Stimulated activated naive B cell treated with anti-CD40 and anti-IgM and Interleukin-4, amounts not matched to agents 10 μg/mL and 1 μg/mL and 100 μg/mL, for 72 hours (primary cell): ENCODE measurements around the gene GPR62.
A peak's percentile ranks its signal among the peaks of the same experiment; 100 is the strongest.
"Not testable (repeated sequence)": the region's sequence is repeated elsewhere in the genome, so short reads cannot be mapped to it uniquely, and the experiment has no call there.

Source experiments
- ATAC-seq, 2 donors: fragments of 150-1000 bp; cut with Tn5 transposase; replicated peaks; 2 replicates each; pipeline ENCODE4 v1.10.0; 2021; ENCODE audit warnings: moderate library complexity in 1 of 2
- DNase-seq: peaks from one replicate; pipeline ENCODE4 v3.0.0; 2021
- H3K27ac Mint-ChIP-seq: one replicate; pipeline ENCODE4 v1.8.0; 2022; ENCODE audit warnings: mild to moderate bottlenecking, mixed read lengths
- H3K27me3 Mint-ChIP-seq, 2 donors: one replicate each; pipeline ENCODE4 v1.8.0; 2022; ENCODE audit warnings: mixed read lengths in 2 of 2
- H3K36me3 Mint-ChIP-seq, 2 donors: one replicate each; pipeline ENCODE4 v1.8.0; 2022; ENCODE audit warnings: mixed read lengths in 2 of 2, mild to moderate bottlenecking in 1 of 2
- H3K4me1 Mint-ChIP-seq, 2 donors: one replicate each; pipeline ENCODE4 v1.8.0; 2022; ENCODE audit warnings: mixed read lengths in 2 of 2, mild to moderate bottlenecking in 1 of 2
- H3K4me3 Mint-ChIP-seq, 2 donors: one replicate each; pipeline ENCODE4 v1.8.0; 2022; ENCODE audit warnings: mild to moderate bottlenecking in 2 of 2, mixed read lengths in 2 of 2, moderate library complexity in 1 of 2
- H3K9me3 Mint-ChIP-seq, 2 donors: one replicate each; pipeline ENCODE4 v1.8.0; 2022; ENCODE audit warnings: mixed read lengths in 2 of 2, mild to moderate bottlenecking in 1 of 2

GPR62 gene

DNA sequence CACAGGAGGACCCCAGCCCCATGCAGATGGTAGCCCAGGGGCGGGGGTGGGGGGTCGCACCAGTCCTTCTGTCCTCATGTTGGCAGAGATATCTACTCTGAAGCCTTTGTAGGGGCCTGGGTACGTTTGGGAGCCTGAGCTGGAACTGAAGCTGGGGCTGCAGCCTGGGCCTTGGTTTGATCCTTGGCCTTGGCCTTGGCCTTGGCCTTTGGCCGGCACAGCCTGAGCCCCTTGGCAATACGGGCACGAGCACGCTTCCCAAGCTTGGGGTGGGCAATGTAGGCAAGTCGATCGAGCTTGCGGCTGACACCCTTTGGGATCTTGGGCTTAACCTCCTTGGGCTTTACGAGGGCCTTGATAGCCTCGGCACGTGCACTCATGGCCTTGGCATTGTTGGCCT, 38.5 kb downstream of the GPR62 start:
- not testable (repeated sequence) for H3K27me3 Mint-ChIP-seq, H3K9me3 Mint-ChIP-seq, ATAC-seq, DNase-seq
- H3K27ac Mint-ChIP-seq: peak overlapping the region; percentile 100
- H3K36me3 Mint-ChIP-seq: peaks cover 45 to 54% of the 10 kb centered on the region in 2 donors
- peak overlapping the region; percentile 93 to 100 for H3K4me3 Mint-ChIP-seq
- peaks cover 21 to 58% of the 10 kb centered on the region in 2 donors for H3K4me1 Mint-ChIP-seq

DNA sequence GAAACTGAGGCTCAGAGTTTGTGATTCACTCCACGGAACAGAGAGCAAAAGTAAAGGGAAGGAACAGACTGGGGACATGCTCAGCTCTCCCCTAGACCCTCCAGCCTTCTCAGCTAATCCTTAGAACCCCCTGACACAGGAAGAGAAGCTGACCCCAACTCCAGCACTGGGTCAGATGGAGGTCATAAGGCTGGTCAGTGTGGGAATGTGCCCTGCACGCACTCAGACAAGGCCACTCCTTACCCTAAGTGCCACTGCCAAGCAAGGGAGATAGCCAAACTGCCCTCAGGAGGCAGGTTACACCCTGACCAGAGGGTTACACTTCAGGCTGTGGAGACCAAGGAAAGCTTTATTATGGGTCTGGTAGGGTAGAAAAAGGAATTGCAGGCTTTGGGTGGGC, 39.3 kb downstream of the GPR62 start:
- H3K4me1 Mint-ChIP-seq: peaks cover 21 to 50% of the 10 kb centered on the region in 2 donors
- peaks cover 0 to 6% of the 10 kb centered on the region in 2 donors for H3K27me3 Mint-ChIP-seq
- peaks cover 44 to 49% of the 10 kb centered on the region in 2 donors for H3K36me3 Mint-ChIP-seq
- DNase-seq (no peak), ATAC-seq (no peak)
- H3K4me3 Mint-ChIP-seq: peak overlapping the region; percentile 93 to 100
- H3K27ac Mint-ChIP-seq: peak overlapping the region; percentile 100
- no peaks in the 10 kb centered on the region for H3K9me3 Mint-ChIP-seq

DNA sequence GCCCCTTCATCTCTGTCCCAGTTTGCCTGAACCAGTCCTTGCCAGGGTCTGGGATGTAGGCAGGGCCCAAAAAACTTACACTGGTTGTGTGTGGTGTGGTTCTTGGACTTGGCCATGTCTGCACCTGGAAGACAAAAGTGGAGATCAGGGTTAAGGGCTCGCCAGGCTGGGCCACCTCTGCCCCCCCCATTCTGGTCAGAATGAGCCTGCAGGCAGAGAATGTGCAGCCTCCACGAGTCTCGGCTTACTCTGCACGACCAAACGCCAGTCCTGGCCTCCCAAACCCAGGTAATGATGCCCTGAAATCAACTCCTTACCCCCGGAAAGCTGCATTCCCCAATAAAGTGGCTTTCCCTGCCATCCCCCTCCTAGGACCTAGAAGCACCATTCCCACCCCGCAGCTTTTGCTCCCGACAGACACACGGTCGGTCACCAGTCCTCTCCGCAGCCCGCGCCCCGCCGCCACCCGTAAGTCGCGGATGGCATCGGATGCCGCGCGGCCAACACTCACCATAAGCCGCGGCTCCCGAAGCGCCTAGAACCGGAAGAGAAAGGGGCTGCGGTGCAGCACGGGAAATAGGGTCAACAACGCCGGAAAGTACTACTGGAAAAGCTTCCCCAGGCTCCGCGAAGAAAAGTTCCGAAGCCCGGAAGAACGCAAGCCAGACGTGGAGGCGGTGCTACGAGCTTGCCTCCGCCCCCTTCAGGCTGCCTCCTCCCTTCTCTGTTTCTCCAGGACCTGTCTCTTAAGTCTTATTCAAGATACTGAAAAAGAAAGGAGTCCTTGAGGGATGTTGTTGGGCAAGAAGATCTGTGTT, 40.4 kb downstream of the GPR62 start, which contains the start of gene RPL29:
Gene RPL29, minus strand, starts transcription at position 550 of the 818 bp plus-strand sequence. Its CDS starts 434 bp downstream, at position 116.
- Mint-ChIP-seq H3K9me3 (no peaks in the 10 kb centered on the region), H3K4me3 (peak within 1 kb of the TSS; percentile 93 to 100), H3K36me3 (peaks cover 44 to 49% of the 10 kb centered on the region in 2 donors), H3K27me3 (peaks cover 0 to 6% of the 10 kb centered on the region in 2 donors), H3K27ac (peak within 1 kb of the TSS; percentile 100), H3K4me1 (peaks cover 21 to 50% of the 10 kb centered on the region in 2 donors)
- DNase-seq (peak; percentile 91), ATAC-seq (peak; percentile 92 to 96)

DNA sequence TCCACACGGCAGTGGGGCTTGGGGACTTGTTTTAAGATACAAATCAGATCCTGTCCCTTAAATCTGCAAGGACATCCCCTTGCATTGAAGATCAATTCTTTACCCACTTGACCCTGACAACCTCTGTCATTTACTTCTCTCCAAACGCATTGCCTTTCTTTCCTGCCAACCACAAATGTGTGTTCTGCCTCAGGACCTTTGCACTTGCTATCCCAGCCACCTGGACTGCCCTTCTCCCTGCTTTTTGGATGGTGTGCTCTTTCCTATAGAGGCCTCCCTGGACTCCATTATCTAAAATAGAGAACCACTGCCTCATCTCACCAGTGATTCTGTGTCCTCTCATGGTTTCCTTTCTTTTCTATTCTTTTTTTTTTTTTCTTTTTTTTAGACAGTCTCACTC, 42.0 kb downstream of the GPR62 start:
- Mint-ChIP-seq H3K27ac (no peak overlapping the region), H3K27me3 (peaks cover 0 to 6% of the 10 kb centered on the region in 2 donors), H3K4me1 (peaks cover 22 to 44% of the 10 kb centered on the region in 2 donors), H3K36me3 (peaks cover 32 to 34% of the 10 kb centered on the region in 2 donors), H3K4me3 (no peak overlapping the region), H3K9me3 (no peaks in the 10 kb centered on the region)
- ATAC-seq: no peak
- DNase-seq: no peak

DNA sequence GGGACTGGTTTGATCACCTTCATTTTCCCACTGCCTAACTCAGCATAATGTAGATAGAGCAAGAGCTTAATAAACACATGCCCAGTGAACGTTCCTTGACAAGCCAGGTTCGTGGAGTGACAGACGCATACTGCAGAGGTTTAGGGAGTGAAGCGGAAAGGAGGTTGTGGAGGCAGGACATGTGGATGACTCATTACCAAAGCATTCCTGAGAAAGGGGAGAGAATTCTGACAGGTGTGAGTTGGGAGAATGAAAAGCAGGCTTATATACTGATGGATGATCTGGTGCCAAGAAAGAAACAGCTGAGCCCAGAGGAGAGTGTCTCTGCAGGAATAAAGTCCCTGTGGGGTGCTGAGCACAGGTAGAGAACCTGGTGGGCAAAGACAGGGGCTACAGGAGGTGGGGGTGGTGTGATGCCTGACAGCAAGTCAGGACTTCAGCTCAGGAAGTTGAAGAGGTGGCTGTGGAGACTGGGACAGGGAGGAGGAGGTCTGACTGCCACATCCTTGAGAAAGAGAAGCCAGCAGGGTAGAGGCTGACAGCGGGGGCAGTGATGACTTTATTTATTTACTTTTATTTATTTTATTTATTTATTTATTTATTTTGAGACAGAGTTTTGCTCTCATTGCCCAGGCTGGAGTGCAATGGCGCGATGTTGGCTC, 42.9 kb downstream of the GPR62 start:
- peaks cover 25 to 27% of the 10 kb centered on the region in 2 donors for H3K36me3 Mint-ChIP-seq
- no peak overlapping the region for H3K4me3 Mint-ChIP-seq
- ATAC-seq (no peak), DNase-seq (no peak)
- H3K27me3 Mint-ChIP-seq: peaks cover 0 to 9% of the 10 kb centered on the region in 2 donors
- H3K9me3 Mint-ChIP-seq: no peaks in the 10 kb centered on the region
- peaks cover 17 to 37% of the 10 kb centered on the region in 2 donors for H3K4me1 Mint-ChIP-seq
- no peak overlapping the region for H3K27ac Mint-ChIP-seq

DNA sequence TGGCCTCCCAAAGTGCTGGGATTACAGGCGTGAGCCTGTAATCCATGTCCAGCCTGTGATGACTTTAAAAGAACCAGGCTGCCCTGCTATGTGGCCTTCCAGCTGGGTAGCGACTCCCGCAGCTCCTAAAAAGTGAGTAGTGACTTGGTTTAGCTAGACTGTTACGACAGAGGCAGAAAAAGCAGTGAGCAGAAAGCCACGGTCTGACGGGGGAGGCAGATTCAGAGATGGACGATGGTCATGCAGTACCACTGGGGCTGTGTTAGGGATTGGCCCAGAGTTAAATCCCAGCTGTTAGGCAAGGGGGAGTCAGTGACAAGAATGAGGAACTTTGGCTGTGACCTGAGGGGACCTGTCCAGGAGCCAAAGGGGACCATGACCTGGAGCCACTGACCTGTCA, 43.6 kb downstream of the GPR62 start:
- Mint-ChIP-seq H3K36me3 (peaks cover 19 to 21% of the 10 kb centered on the region in 2 donors), H3K4me3 (no peak overlapping the region), H3K27ac (no peak overlapping the region), H3K9me3 (no peaks in the 10 kb centered on the region), H3K27me3 (peaks cover 0 to 11% of the 10 kb centered on the region in 2 donors), H3K4me1 (peaks cover 14 to 30% of the 10 kb centered on the region in 2 donors)
- ATAC-seq (no peak), DNase-seq (no peak)

DNA sequence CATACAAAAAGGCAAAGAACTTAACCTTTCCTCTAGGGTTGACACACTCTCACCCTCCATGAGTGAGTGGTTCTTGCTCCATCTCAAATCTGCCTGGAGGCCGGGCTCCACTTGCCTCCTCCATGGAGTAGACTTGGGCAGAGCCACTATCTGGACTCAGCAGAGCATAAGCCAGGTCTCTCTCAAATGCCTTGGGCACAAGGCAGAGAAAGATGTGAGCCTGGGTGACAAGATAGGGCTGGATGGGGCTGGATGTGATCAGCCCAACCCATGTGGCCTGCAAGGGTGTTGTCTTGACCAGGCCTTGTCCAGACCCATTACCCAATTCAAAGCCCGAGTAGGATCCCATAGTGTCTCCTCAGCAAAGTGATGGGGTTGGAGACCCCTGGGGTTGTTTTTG, 44.7 kb downstream of the GPR62 start:
- peaks cover 10 to 20% of the 10 kb centered on the region in 2 donors for H3K4me1 Mint-ChIP-seq
- DNase-seq (no peak), ATAC-seq (no peak)
- H3K4me3 Mint-ChIP-seq: no peak overlapping the region
- peaks cover 4 to 11% of the 10 kb centered on the region in 2 donors for H3K27me3 Mint-ChIP-seq
- peaks cover 10% of the 10 kb centered on the region in 2 donors for H3K36me3 Mint-ChIP-seq
- no peak overlapping the region for H3K27ac Mint-ChIP-seq
- H3K9me3 Mint-ChIP-seq: no peaks in the 10 kb centered on the region

DNA sequence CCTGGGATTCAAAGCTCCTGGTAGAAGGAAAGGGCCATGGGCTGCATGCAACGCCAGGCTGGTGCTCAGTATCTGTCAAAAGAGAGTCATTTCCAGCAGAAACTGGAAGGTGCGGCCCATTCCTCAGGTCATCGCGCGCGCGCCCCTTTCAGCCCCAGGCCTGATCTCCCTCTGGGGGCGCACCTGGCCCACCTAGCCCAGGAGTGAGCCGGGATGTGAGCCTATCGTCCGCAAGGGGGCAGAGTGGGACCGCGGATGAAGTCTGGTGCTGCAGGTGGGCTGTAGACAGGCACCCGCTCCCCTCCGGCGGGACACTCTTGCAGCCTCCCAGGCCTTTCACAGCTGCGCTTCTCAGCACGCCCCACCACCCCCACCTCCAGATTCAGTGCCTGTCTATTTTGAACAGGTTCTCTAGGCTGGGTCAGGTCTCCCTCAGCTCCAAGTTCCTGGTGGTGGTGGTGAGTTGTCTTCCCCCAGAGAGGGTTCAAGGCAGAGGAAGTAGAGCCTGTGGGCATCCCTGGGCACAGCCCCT, 46.3 kb downstream of the GPR62 start:
- ATAC-seq (peak; percentile 96 to 98), DNase-seq (peak; percentile 78)
- Mint-ChIP-seq H3K4me1 (peaks cover 14 to 24% of the 10 kb centered on the region in 2 donors), H3K9me3 (no peaks in the 10 kb centered on the region), H3K27ac (no peak overlapping the region), H3K4me3 (no peak overlapping the region), H3K36me3 (no peaks in the 10 kb centered on the region), H3K27me3 (peaks cover 11 to 19% of the 10 kb centered on the region in 2 donors)

DNA sequence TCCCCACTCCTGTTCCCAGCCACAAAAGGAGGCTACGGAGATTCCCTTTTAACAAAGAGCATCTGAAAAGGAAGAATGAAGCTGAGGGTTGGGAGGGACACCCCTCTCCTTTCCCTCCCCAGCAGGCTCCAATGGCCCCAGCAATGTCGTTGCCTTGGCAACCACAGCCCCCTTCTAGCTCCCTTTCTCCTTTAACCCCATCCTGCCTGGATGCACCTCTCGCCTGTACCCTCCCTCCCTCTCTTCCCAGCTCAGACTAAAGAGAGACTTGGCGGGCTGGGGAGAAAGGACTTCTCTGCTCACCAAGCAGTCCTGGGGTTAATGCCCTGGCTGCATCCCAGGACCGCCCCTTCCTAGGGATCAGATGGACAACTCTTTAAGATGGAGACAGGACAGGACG, 47.6 kb downstream of the GPR62 start:
- Mint-ChIP-seq H3K36me3 (no peaks in the 10 kb centered on the region), H3K27me3 (peaks cover 10 to 19% of the 10 kb centered on the region in 2 donors), H3K4me1 (peaks cover 14 to 24% of the 10 kb centered on the region in 2 donors), H3K4me3 (no peak overlapping the region), H3K27ac (no peak overlapping the region), H3K9me3 (no peaks in the 10 kb centered on the region)
- DNase-seq: no peak
- ATAC-seq: no peak

DNA sequence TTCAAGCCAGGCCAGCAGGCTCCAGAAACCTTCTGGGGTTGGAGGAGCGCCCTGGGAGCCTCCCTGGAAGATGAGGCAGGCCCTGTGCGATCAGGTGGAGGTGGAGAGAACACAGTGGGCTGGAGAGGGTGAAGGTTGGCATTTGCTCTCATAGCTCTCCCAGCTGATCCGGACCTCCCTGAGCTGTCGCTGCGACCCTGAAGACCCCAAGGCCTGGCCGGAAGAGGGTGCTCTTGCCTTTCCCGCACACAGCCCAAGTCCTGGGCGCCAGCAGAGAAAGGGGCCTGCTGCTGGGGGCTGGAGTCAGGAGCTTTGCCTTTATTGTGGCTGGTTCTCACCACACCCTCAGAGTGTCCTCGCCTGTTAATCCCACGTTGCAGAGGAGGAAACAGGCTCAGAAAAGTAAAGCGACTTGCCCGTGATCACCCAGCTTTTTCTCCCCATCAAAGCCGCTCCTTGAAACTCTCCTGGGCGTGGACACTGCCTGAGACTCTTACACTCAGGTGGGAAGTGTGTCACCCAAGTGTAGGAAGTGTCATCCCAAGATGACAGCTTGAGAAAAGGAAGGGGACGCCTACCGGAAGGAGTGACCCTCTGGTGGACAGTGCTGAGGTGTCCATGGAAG, 49.1 kb downstream of the GPR62 start:
- no peak overlapping the region for H3K4me3 Mint-ChIP-seq
- peaks cover 14 to 24% of the 10 kb centered on the region in 2 donors for H3K4me1 Mint-ChIP-seq
- DNase-seq (no peak), ATAC-seq (no peak)
- no peak overlapping the region for H3K27ac Mint-ChIP-seq
- no peaks in the 10 kb centered on the region for H3K36me3 Mint-ChIP-seq
- H3K9me3 Mint-ChIP-seq: no peaks in the 10 kb centered on the region
- peaks cover 5 to 19% of the 10 kb centered on the region in 2 donors for H3K27me3 Mint-ChIP-seq

DNA sequence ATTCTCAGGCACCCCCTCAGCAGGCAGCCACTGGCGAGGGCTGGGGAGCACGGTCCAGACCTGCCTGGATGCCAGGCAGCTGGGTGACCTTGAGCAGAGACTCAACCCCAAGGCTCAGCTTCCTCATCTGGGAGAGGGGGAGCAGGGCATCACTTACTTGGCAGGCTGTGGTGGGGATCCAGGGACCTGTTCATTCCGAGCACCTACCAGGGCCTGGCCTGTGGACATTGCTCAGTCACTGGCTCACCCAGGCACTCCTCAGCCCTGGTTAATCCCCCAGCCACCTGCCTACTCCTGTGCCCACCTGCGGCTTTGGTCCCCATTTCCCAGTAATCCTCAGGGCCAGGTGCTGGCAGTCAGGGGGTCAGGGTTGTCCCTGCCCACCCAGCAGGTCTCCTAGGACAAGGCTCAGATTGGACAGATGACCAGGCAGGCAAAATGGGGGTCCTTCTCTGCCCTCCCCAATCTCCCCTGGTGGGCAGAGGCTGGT, 49.8 kb downstream of the GPR62 start:
- Mint-ChIP-seq H3K4me1 (peaks cover 14 to 24% of the 10 kb centered on the region in 2 donors), H3K36me3 (no peaks in the 10 kb centered on the region), H3K9me3 (no peaks in the 10 kb centered on the region), H3K27ac (peak overlapping the region; percentile 48), H3K4me3 (no peak overlapping the region), H3K27me3 (peaks cover 5 to 19% of the 10 kb centered on the region in 2 donors)
- no peak for ATAC-seq
- DNase-seq: no peak

DNA sequence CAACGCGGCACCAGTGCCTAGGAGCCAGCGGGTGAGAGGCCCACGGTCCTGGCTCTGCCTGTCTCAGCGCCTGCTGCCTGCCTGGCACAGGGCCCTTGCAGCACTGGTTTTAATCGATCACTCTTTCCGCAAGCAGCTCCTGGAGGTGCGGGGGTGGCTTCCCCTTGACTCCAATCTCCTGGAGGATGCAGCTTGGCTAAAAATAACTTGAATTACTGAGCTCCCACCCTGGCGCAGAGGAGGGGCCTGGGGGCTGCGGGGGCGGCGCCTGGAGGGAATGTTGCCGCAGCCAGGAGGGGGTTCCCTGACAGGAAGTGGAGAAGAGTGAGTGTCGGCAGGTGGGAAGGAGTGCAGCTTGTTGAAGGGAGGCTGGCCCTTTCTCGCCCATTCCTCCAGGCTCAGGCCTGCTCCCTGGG, 50.4 kb downstream of the GPR62 start:
- no peak overlapping the region for H3K27ac Mint-ChIP-seq
- peaks cover 14 to 24% of the 10 kb centered on the region in 2 donors for H3K4me1 Mint-ChIP-seq
- no peak overlapping the region for H3K4me3 Mint-ChIP-seq
- DNase-seq (no peak), ATAC-seq (no peak)
- H3K36me3 Mint-ChIP-seq: no peaks in the 10 kb centered on the region
- H3K9me3 Mint-ChIP-seq: no peaks in the 10 kb centered on the region
- H3K27me3 Mint-ChIP-seq: peaks cover 5 to 19% of the 10 kb centered on the region in 2 donors

DNA sequence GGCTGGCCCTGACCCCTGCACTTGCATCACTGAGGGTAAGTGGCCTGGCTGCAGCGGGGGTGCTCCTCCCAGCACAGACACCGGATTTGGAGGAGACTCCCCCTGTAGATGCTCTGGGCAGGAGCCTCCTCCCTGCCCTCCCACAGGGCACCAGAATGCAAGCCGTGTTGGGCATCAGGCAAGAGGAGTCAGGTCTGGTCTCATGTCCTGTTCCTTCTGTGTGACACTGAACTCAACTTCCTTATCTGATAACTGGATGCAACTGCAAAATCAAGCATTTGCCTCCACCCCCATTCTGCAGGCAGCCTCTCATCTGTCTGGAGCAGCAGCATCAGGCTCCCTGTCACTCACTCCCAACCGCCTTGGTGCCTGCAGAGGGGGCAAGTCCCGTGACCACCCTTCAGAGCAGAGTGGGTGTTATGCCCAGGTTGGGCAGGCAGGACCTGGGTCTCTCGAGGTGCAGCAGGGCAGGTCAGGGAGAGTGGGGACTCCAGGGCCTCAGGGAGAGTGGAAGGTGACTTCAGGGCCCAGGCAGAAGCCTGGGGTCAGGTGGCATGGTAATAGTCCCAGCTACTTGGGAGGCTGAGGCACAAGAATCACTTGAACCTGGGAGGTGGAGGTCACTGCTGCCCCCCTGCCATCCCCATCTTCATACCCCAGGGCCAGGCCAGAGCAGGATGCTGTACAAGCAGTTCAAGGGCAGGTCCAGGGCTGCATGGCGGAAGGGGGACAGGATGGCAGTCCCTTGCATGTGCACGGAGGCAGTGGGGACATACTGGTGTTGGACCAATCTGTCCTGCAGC, 51.0 kb downstream of the GPR62 start:
- ATAC-seq (no peak), DNase-seq (no peak)
- Mint-ChIP-seq H3K36me3 (no peaks in the 10 kb centered on the region), H3K9me3 (no peaks in the 10 kb centered on the region), H3K27ac (no peak overlapping the region), H3K27me3 (peaks cover 5 to 19% of the 10 kb centered on the region in 2 donors), H3K4me3 (no peak overlapping the region), H3K4me1 (peaks cover 14 to 23% of the 10 kb centered on the region in 2 donors)
